NB4 (cell line): ENCODE results near the gene PPL.
"Not testable (repeated sequence)": the region's sequence is repeated elsewhere in the genome, so short reads cannot be mapped to it uniquely, and the experiment has no call there.

Experiments used
- DNase-seq: peaks from one replicate; pipeline ENCODE4 v3.0.0; 2010; ENCODE audit warnings: low read depth
- H3K4me3 ChIP-seq: one replicate; pipeline ENCODE4 v1.5.1; 2011; ENCODE audit warnings: mild to moderate bottlenecking, low read depth, low read length, moderate library complexity
- MYC ChIP-seq: IDR thresholded peaks from 2 replicates; pipeline ENCODE4 v1.6.1; 2011; ENCODE audit warnings: low read depth, low read length
- POLR2A ChIP-seq: IDR thresholded peaks from 2 replicates; pipeline ENCODE4 v1.6.1; 2011; ENCODE audit warnings: mild to moderate bottlenecking; ENCODE audit not compliant: insufficient read length; ENCODE audit errors: extremely low read depth
- TF ChIP-seq, protein P1 (sequence below): IDR thresholded peaks from 2 replicates; pipeline ENCODE4 v1.6.1; 2011; ENCODE audit warnings: low read depth, low read length
- TF ChIP-seq, protein P2 (sequence below): IDR thresholded peaks from one replicate; pipeline ENCODE4 v1.5.1; 2012; ENCODE audit warnings: low read depth, low read length

Gene PPL

DNA sequence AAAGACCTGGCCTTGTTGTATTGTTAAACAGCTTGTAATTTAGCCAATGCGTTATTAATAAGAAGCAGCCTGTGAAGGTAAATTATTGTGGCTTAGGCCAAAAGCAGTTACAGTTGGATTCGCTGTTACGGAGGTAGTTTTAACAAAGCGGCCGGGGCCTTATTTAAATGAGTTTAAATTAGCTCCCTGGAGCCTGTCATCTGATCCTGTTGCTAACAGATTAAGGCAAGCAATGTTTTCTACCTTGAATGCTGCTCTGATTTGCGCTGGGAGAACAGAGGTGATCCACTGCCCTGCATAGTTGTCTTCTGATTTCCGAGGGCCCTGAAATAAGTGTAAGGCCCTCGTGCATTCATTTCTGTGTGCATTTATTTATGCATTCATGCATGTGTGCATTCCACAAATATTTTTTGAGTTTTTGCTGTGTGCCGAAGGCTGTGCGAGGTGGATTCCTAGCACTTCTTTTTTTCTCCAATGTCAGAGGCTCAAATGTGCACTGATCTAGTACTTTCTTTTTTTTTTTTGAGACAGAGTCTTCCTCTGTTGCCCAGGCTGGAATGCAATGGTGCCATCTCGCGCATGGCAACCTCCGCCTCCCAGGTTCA is 32.0 kb upstream of the PPL start:
- no peak overlapping the region for H3K4me3 ChIP-seq
- DNase-seq = no peak
- no peak for TF ChIP-seq POLR2A
- no peak for TF ChIP-seq MYC
- TF ChIP-seq, protein P1, sequence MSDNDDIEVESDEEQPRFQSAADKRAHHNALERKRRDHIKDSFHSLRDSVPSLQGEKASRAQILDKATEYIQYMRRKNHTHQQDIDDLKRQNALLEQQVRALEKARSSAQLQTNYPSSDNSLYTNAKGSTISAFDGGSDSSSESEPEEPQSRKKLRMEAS = no peak
- TF ChIP-seq, protein P2, sequence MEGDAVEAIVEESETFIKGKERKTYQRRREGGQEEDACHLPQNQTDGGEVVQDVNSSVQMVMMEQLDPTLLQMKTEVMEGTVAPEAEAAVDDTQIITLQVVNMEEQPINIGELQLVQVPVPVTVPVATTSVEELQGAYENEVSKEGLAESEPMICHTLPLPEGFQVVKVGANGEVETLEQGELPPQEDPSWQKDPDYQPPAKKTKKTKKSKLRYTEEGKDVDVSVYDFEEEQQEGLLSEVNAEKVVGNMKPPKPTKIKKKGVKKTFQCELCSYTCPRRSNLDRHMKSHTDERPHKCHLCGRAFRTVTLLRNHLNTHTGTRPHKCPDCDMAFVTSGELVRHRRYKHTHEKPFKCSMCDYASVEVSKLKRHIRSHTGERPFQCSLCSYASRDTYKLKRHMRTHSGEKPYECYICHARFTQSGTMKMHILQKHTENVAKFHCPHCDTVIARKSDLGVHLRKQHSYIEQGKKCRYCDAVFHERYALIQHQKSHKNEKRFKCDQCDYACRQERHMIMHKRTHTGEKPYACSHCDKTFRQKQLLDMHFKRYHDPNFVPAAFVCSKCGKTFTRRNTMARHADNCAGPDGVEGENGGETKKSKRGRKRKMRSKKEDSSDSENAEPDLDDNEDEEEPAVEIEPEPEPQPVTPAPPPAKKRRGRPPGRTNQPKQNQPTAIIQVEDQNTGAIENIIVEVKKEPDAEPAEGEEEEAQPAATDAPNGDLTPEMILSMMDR = no peak

DNA sequence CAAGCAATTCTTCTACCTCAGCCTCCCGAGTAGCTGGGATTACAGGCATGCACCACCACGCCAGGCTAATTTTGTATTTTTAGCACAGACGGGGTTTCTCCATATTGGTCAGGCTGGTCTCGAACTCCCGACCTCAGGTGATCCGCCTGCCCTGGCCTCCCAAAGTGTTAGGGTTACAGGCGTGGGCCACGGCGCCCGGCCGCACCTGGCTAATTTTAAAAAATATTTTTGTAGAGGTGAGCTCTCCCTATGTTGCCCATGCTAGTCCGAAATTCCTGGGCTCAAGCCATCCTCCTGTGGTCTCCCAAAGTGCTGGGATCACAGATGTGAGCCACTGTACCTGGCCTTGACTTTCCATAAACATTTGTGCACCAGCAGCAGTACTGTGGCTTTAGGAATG is 31.3 kb upstream of the PPL start:
- not testable (repeated sequence) for H3K4me3 ChIP-seq, DNase-seq

DNA sequence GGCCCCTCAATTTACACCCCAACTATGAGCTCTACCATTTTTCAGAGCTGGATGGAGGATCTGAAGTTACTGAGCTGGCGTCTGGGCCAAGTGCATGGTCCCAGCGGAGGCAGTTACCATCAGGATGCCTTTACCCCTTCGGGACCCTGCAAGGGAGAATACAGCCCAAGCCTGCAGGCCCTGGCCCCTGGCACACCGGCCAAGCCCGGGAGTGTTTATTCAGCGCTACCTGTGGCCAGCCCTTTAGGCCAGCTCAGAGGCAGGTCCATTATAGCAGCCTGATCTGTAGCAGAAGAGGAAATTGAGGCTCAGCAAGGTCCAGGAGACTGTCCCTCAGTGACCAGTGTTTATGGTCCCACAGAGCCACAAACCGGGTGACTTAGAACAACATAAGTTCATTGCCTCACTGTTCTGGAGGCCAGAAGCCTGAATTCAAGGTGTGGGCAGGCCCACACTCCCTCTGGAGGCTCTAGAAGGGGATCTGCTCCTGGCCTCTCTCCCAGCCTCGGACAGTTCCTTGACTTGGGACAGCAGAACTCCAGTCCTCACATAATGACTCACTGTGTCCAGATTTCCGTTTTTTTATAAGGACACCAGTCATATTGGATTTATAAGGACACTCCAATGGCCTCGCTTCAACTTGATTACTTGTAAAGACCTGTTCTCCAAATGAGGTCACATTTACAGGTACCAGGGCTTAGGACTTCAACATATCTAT is 29.9 kb upstream of the PPL start:
- TF ChIP-seq, protein P2 = no peak
- TF ChIP-seq MYC = no peak
- TF ChIP-seq POLR2A = no peak
- TF ChIP-seq, protein P1 = no peak
- H3K4me3 ChIP-seq = no peak overlapping the region
- no peak for DNase-seq

DNA sequence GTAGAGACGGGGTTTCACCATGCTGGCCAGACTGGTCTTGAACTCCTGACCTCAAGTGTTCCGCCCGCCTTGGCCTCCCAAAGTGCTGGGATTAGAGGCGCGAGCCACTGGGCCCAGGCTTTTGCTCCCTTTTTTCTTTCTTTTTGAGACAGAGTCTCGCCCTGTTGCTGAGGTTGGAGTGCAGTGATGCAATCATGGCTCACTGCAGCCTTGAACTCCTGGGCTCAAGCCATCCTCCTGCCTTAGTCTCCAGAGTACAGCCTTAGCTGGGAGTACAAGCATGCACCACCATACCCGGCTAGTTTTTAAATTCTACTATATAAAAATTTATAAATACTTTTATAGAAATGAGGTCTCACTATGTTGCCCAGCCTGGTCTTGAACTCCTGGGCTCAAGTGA is 26.6 kb upstream of the PPL start:
- DNase-seq, H3K4me3 ChIP-seq: not testable (repeated sequence)

DNA sequence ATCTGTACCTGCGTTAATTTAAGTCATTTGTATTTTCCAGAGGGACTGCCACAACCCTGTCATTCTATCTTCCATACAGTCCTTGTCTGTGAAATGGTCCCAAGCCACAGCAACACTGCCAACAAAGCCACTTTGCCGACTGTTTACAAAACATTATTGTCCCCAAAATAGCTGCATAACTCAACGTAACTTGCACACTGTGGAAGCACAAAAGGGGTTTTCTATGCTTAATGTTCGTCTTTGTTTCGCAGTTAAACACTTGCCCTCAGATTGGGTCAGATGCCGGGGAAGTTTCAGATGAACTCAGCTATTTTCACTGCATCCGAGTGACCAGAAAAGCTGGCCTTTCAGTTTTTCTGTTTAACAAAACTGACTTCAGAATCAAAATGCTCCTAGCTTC is 25.8 kb upstream of the PPL start:
- no peak for DNase-seq
- H3K4me3 ChIP-seq = no peak overlapping the region
- no peak for TF ChIP-seq POLR2A
- TF ChIP-seq, protein P1 = no peak

DNA sequence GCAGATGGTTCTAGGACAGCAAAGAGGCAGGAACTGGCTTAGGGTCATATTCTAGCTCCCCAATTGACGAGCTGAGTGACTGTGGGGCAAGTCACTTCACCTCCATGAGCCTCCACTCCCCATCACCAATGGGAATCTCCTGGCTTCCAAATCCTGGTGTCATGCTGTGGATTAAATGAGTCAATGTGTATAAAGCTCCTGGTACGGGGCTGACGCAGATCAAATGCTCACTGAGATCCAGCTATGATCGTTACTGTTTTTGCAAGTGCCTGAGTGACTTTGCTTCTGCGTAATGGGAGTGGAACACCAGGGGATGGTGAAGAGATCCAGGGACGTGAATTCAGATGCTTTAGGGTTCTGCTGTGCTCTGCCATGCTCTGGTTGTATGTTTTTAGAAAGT is 23.6 kb upstream of the PPL start:
- DNase-seq = no peak
- TF ChIP-seq MYC (no peak), POLR2A (no peak)
- TF ChIP-seq, protein P1 = no peak
- TF ChIP-seq, protein P2 = no peak
- no peak overlapping the region for H3K4me3 ChIP-seq

DNA sequence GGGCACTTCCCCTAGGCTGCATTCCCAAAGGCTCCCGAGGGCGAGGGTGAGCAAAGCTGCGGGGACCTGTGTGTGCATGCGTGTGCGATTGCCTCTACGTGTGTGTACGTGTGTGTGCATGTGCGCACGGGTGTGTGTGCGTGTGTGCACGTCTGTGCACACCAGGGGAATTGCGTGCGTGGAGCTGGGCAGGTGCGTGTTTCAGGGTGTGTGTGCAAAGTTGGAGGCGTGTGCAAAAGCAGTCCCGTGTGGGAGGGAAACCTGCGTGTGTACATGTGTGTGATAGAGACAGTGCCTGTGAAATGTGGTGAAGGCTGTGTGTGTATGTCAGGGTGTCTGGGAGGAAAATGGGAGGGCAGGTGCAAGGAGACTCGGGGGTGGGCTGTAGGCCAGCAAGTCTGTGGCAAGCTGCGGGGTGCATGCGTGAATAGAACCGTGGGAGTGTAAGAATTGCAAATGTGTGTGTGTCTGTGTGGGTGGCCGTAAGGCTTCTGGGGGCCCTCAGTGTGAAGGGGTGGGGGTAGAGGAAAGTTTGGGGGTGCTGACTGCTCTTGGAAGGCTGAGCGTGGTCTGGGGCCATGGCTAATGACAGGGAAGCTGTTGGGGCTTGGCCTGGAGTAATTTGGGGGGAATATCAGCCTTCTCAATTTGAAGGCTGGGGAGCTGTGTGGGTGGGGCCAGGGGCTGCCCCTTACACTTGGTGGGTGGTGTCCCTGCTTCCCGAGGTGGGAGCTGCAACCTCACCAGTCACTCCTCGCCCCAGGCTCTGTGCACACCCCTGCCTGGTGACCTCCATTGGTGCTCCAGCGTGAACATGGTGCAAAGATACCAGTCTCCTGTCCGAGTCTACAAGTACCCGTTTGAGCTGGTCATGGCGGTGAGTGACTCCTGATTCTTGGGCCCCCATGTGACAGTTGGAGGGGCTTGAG is 21.8 kb upstream of the PPL start:
- TF ChIP-seq MYC = no peak
- no peak for TF ChIP-seq POLR2A
- TF ChIP-seq, protein P1 = no peak
- TF ChIP-seq, protein P2 = no peak
- no peak for DNase-seq
- H3K4me3 ChIP-seq = no peak overlapping the region
